Amygdala (tissue), 56 donors: Measurements from ENCODE around the gene ORAI3.
A peak's percentile ranks its signal among the peaks of the same experiment; 100 is the strongest.

Experiments used
- DNase-seq, 56 donors: peaks; one replicate each; lab custom pipeline; 2025; lab: John Stamatoyannopoulos, UW

Gene ORAI3

GRCh38 chr16:30965436-30965835 lies 16.6 kb downstream of the ORAI3 start:
- DNase-seq: no peak

- no peak for DNase-seq
Observed at GRCh38 chr16:30966033-30966619, 17.3 kb downstream of the ORAI3 start.

GRCh38 chr16:30967795-30968194 lies 18.9 kb downstream of the ORAI3 start:
- no peak for DNase-seq

- no peak for DNase-seq
Observed at GRCh38 chr16:30969246-30969842, 20.5 kb downstream of the ORAI3 start.

GRCh38 chr16:30971298-30971697 lies 22.4 kb downstream of the ORAI3 start:
- DNase-seq: no peak

- no peak for DNase-seq
Observed at GRCh38 chr16:30972872-30973271, 24.0 kb downstream of the ORAI3 start.

GRCh38 chr16:30974348-30974747 lies 25.5 kb downstream of the ORAI3 start:
- DNase-seq: no peak

GRCh38 chr16:30976486-30976885 lies 27.6 kb downstream of the ORAI3 start:
- no peak for DNase-seq

GRCh38 chr16:30977502-30977901 lies 28.6 kb downstream of the ORAI3 start:
- DNase-seq: no peak

GRCh38 chr16:30979170-30980022 lies 30.5 kb downstream of the ORAI3 start:
- DNase-seq: no peak

GRCh38 chr16:30980023-30980371 lies 31.1 kb downstream of the ORAI3 start:
- DNase-seq: no peak

GRCh38 chr16:30980434-30980833 lies 31.6 kb downstream of the ORAI3 start:
- no peak for DNase-seq

GRCh38 chr16:30980959-30981358 lies 32.1 kb downstream of the ORAI3 start:
- DNase-seq: no peak

GRCh38 chr16:30982548-30983288 lies 33.9 kb downstream of the ORAI3 start:
- no peak for DNase-seq

GRCh38 chr16:30983289-30983889 lies 34.5 kb downstream of the ORAI3 start:
- DNase-seq: no peak

GRCh38 chr16:30983898-30984610 lies 35.2 kb downstream of the ORAI3 start:
- no peak for DNase-seq

GRCh38 chr16:30984669-30985400 lies 36.0 kb downstream of the ORAI3 start, which contains the start of gene HSD3B7:
Gene HSD3B7 (plus strand): TSS chr16:30985207. CDS start chr16:30985659, 452 bp downstream.
- DNase-seq: peak in 50 of 56 donors; percentile 22 to 85 (median 60)

- peak in 2 of 56 donors; percentile 11 to 42 for DNase-seq
Observed at GRCh38 chr16:30985401-30986128, 36.7 kb downstream of the ORAI3 start.
